Measurements from ENCODE around the gene LSP1.
"Not testable (repeated sequence)": the region's sequence is repeated elsewhere in the genome, so short reads cannot be mapped to it uniquely, and the experiment has no call there.

The LSP1 gene

GRCh38 chr11:1878137-1879031 is 25.5 kb downstream of the LSP1 start:
- H3K9me3 Mint-ChIP-seq: no peaks in the 10 kb centered on the region
- no peaks in the 10 kb centered on the region for H3K36me3 Mint-ChIP-seq (ENCODE audit: low read depth)
- no peak overlapping the region for H3K27ac Mint-ChIP-seq
- peaks cover 19% of the 10 kb centered on the region for H3K4me1 Mint-ChIP-seq (ENCODE audit: low read depth)
- H3K27me3 Mint-ChIP-seq: no peaks in the 10 kb centered on the region
- H3K4me3 Mint-ChIP-seq: no peak overlapping the region

GRCh38 chr11:1879342-1879940 is 26.6 kb downstream of the LSP1 start:
- H3K4me1 Mint-ChIP-seq (ENCODE audit: low read depth): peaks cover 19% of the 10 kb centered on the region
- no peak overlapping the region for H3K4me3 Mint-ChIP-seq
- H3K9me3 Mint-ChIP-seq: no peaks in the 10 kb centered on the region
- H3K36me3 Mint-ChIP-seq (ENCODE audit: low read depth): no peaks in the 10 kb centered on the region
- no peaks in the 10 kb centered on the region for H3K27me3 Mint-ChIP-seq
- no peak overlapping the region for H3K27ac Mint-ChIP-seq

- Mint-ChIP-seq H3K27me3 (no peaks in the 10 kb centered on the region), H3K4me1 (ENCODE audit: low read depth) (peaks cover 18% of the 10 kb centered on the region), H3K27ac (no peak overlapping the region), H3K4me3 (no peak overlapping the region), H3K36me3 (ENCODE audit: low read depth) (no peaks in the 10 kb centered on the region), H3K9me3 (no peaks in the 10 kb centered on the region)
These were observed 27.2 kb downstream of the LSP1 start for GRCh38 chr11:1879941-1880720.

- Mint-ChIP-seq H3K27ac (no peak overlapping the region), H3K4me3 (no peak overlapping the region), H3K9me3 (no peaks in the 10 kb centered on the region), H3K36me3 (ENCODE audit: low read depth) (no peaks in the 10 kb centered on the region), H3K27me3 (no peaks in the 10 kb centered on the region), H3K4me1 (ENCODE audit: low read depth) (peaks cover 14% of the 10 kb centered on the region)
These were observed 28.0 kb downstream of the LSP1 start for GRCh38 chr11:1880746-1881441.

GRCh38 chr11:1881442-1882264 is 28.8 kb downstream of the LSP1 start:
- no peaks in the 10 kb centered on the region for H3K9me3 Mint-ChIP-seq
- H3K36me3 Mint-ChIP-seq (ENCODE audit: low read depth): no peaks in the 10 kb centered on the region
- H3K4me1 Mint-ChIP-seq (ENCODE audit: low read depth): peaks cover 9% of the 10 kb centered on the region
- no peaks in the 10 kb centered on the region for H3K27me3 Mint-ChIP-seq
- no peak overlapping the region for H3K27ac Mint-ChIP-seq
- no peak overlapping the region for H3K4me3 Mint-ChIP-seq

- no peaks in the 10 kb centered on the region for H3K27me3 Mint-ChIP-seq
- H3K36me3 Mint-ChIP-seq (ENCODE audit: low read depth): peaks cover 4% of the 10 kb centered on the region
- no peak overlapping the region for H3K4me3 Mint-ChIP-seq
- no peaks in the 10 kb centered on the region for H3K9me3 Mint-ChIP-seq
- H3K4me1 Mint-ChIP-seq (ENCODE audit: low read depth): peaks cover 9% of the 10 kb centered on the region
- H3K27ac Mint-ChIP-seq: no peak overlapping the region
These were observed 29.7 kb downstream of the LSP1 start for GRCh38 chr11:1882265-1883238.

GRCh38 chr11:1883346-1884302 is 30.7 kb downstream of the LSP1 start:
- no peaks in the 10 kb centered on the region for H3K9me3 Mint-ChIP-seq
- H3K4me1 Mint-ChIP-seq (ENCODE audit: low read depth): peaks cover 18% of the 10 kb centered on the region
- H3K36me3 Mint-ChIP-seq (ENCODE audit: low read depth): peaks cover 10% of the 10 kb centered on the region
- no peak overlapping the region for H3K27ac Mint-ChIP-seq
- no peak overlapping the region for H3K4me3 Mint-ChIP-seq
- H3K27me3 Mint-ChIP-seq: no peaks in the 10 kb centered on the region

- peaks cover 23% of the 10 kb centered on the region for H3K4me1 Mint-ChIP-seq (ENCODE audit: low read depth)
- peaks cover 14% of the 10 kb centered on the region for H3K36me3 Mint-ChIP-seq (ENCODE audit: low read depth)
- H3K27ac Mint-ChIP-seq: no peak overlapping the region
- H3K27me3 Mint-ChIP-seq: no peaks in the 10 kb centered on the region
- no peaks in the 10 kb centered on the region for H3K9me3 Mint-ChIP-seq
- H3K4me3 Mint-ChIP-seq: no peak overlapping the region
These were observed 31.4 kb downstream of the LSP1 start for GRCh38 chr11:1884303-1884700.

GRCh38 chr11:1886551-1886950 is 33.7 kb downstream of the LSP1 start:
- not testable (repeated sequence) for H3K27ac Mint-ChIP-seq

GRCh38 chr11:1887451-1888346 is 34.8 kb downstream of the LSP1 start:
- H3K4me1 Mint-ChIP-seq (ENCODE audit: low read depth): peaks cover 41% of the 10 kb centered on the region
- H3K4me3 Mint-ChIP-seq: no peak overlapping the region
- no peaks in the 10 kb centered on the region for H3K27me3 Mint-ChIP-seq
- peak overlapping the region; percentile 91 for H3K27ac Mint-ChIP-seq
- H3K36me3 Mint-ChIP-seq (ENCODE audit: low read depth): peaks cover 14% of the 10 kb centered on the region
- no peaks in the 10 kb centered on the region for H3K9me3 Mint-ChIP-seq

More at GRCh38 chr11:1886551-1886950, 33.7 kb downstream of the LSP1 start:
- Mint-ChIP-seq H3K4me1 (ENCODE audit: low read depth) (peaks cover 36% of the 10 kb centered on the region), H3K36me3 (ENCODE audit: low read depth) (peaks cover 14% of the 10 kb centered on the region)
- H3K27me3 Mint-ChIP-seq, H3K4me3 Mint-ChIP-seq, H3K9me3 Mint-ChIP-seq: not testable (repeated sequence)

GRCh38 chr11:1888347-1888753 is 35.5 kb downstream of the LSP1 start:
- peaks cover 14% of the 10 kb centered on the region for H3K36me3 Mint-ChIP-seq (ENCODE audit: low read depth)
- peak overlapping the region; percentile 73 for H3K4me3 Mint-ChIP-seq
- no peaks in the 10 kb centered on the region for H3K27me3 Mint-ChIP-seq
- peak overlapping the region; percentile 91 for H3K27ac Mint-ChIP-seq
- no peaks in the 10 kb centered on the region for H3K9me3 Mint-ChIP-seq
- peaks cover 44% of the 10 kb centered on the region for H3K4me1 Mint-ChIP-seq (ENCODE audit: low read depth)
